K562 (cell line): ENCODE results near the gene AGTR1. TPM values are rescaled to one million over a fixed set of nuclear protein-coding genes. Genes with fewer than 3 reads are reported as not detected.

Experiments
- ATAC-seq: fragments of 200-7000 bp; cut with Tn5 transposase; 3 replicates; pipeline ENCODE4 v1.9.1; 2020; ENCODE audit warnings: moderate library complexity
- BruUV-seq: library from RNA; stranded (reverse); fragments of 400-500 nt; replicated peaks from 2 replicates; lab custom pipeline; 2021; lab: Mats Ljungman, UMichigan
- CTCF ChIA-PET: fragments of 300-600 bp; formaldehyde crosslinking; extraction: SDS; loops from one replicate; lab custom pipeline; 2021; ENCODE audit warnings: low intra/inter-chr PET ratio; lab: Yijun Ruan, JAX
- POLR2A ChIA-PET: fragments of 300-600, 350-650 bp; sonication (Branson Sonifier 250); formaldehyde crosslinking; extraction: SDS; loops from one replicate; lab custom pipeline; 2021; ENCODE audit warnings: antibody characterized with exemption, inconsistent platforms; lab: Yijun Ruan, JAX
- DNase-seq, 4 experiments: peaks; one replicate each; pipeline versions ENCODE4 v3.0.0 to v3.0.0-alpha.2; 2011 to 2018; ENCODE audit warnings: low spot score in 3 of 4, mixed read lengths in 3 of 4; ENCODE audit errors: extremely low read depth in 1 of 4
- FAIRE-seq: peaks from 2 replicates; lab custom pipeline; 2011; peaks lifted over from hg19 to GRCh38; lab: Jason Lieb, UNC
- H2AFZ ChIP-seq: 2 replicates; pipeline ENCODE4 v1.6.0; 2011; ENCODE audit warnings: low read depth, low read length, control low read depth, inconsistent platforms
- H3K27ac ChIP-seq: fragments of 200-600 bp; 3 replicates; pipeline ENCODE4 v1.8.0; 2011; ENCODE audit warnings: low read depth, mild to moderate bottlenecking, control low read depth, inconsistent platforms, low read length, moderate library complexity, mixed read lengths; ENCODE audit errors: extremely low read depth
- H3K27me3 ChIP-seq, 2 experiments: fragments of 300-600 bp in 1 of 2; 2 replicates in 1 of 2; 3 replicates in 1 of 2; pipeline versions ENCODE4 v1.6.0 to v1.8.0; 2011; ENCODE audit warnings: inconsistent platforms in 2 of 2, low read length in 2 of 2, mild to moderate bottlenecking in 1 of 2, mixed read lengths in 1 of 2, moderate library complexity in 1 of 2; ENCODE audit not compliant: control insufficient read depth in 2 of 2, insufficient read depth in 2 of 2
- H3K36me3 ChIP-seq: fragments of 300-600 bp; 3 replicates; pipeline ENCODE4 v1.8.0; 2011; ENCODE audit warnings: mild to moderate bottlenecking, low read length, inconsistent platforms; ENCODE audit not compliant: control insufficient read depth, insufficient read depth
- H3K4me1 ChIP-seq, 2 experiments: fragments of 200-600 bp in 1 of 2; replicated peaks in 1 of 2; 2 replicates in 1 of 2; 3 replicates in 1 of 2; pipeline versions ENCODE4 v1.5.1 to v1.8.0; 2011; ENCODE audit warnings: inconsistent platforms in 2 of 2, low read length in 2 of 2, mild to moderate bottlenecking in 1 of 2, mixed read lengths in 1 of 2, moderate library complexity in 1 of 2; ENCODE audit not compliant: control insufficient read depth in 2 of 2, insufficient read depth in 2 of 2
- H3K4me2 ChIP-seq: 2 replicates; pipeline ENCODE4 v1.6.1; 2011; ENCODE audit warnings: low read length, control low read depth, inconsistent platforms, mixed read lengths; ENCODE audit not compliant: insufficient read depth
- H3K4me3 ChIP-seq: fragments of 200-600 bp; sonication (generic), shearing (Covaris generic); 2 replicates; pipeline ENCODE4 v1.5.1; 2016; ENCODE audit warnings: control low read depth, inconsistent platforms
- H3K79me2 ChIP-seq: fragments of 200-600 bp; 3 replicates; pipeline ENCODE4 v1.8.0; 2011; ENCODE audit warnings: low read length, inconsistent platforms; ENCODE audit not compliant: control insufficient read depth, insufficient read depth
- H3K9ac ChIP-seq, 2 experiments: 2 replicates each; pipeline versions ENCODE4 v1.6.0 to v1.6.1; 2011; ENCODE audit warnings: low read depth in 2 of 2, low read length in 2 of 2, control low read depth in 1 of 2, inconsistent platforms in 1 of 2, mild to moderate bottlenecking in 1 of 2, mixed read lengths in 1 of 2; ENCODE audit not compliant: insufficient read depth in 1 of 2
- H3K9me1 ChIP-seq: one replicate; pipeline ENCODE4 v1.6.0; 2011; ENCODE audit warnings: inconsistent platforms, mild to moderate bottlenecking, low read length, moderate library complexity; ENCODE audit not compliant: control insufficient read depth, insufficient read depth
- H3K9me3 ChIP-seq: replicated peaks from 2 replicates; pipeline ENCODE4 v1.5.1; 2011; ENCODE audit warnings: low read depth, low read length, inconsistent platforms; ENCODE audit not compliant: control insufficient read depth, insufficient read depth
- H4K20me1 ChIP-seq: replicated peaks from 2 replicates; pipeline ENCODE4 v1.6.1; 2011; ENCODE audit warnings: low read length, inconsistent platforms, mixed read lengths; ENCODE audit not compliant: control insufficient read depth, insufficient read depth
- ARHGAP35 ChIP-seq: fragments of 450-650 bp; IDR thresholded peaks from 2 replicates; pipeline ENCODE4 v1.6.1; 2018; ENCODE audit not compliant: partially characterized antibody
- BRF1 ChIP-seq: IDR thresholded peaks from 3 replicates; pipeline ENCODE4 v1.6.1; 2011; ENCODE audit warnings: borderline replicate concordance, mild to moderate bottlenecking; ENCODE audit not compliant: insufficient read length; ENCODE audit errors: extremely low read depth
- CBX1 ChIP-seq: sonication (generic); IDR thresholded peaks from 2 replicates; pipeline ENCODE4 v1.6.1; 2016; ENCODE audit warnings: antibody characterized with exemption, low read depth, mild to moderate bottlenecking
- CBX8 ChIP-seq: fragments of 200-600 bp; sonication (generic); IDR thresholded peaks from 2 replicates; pipeline ENCODE4 v1.6.1; 2012; ENCODE audit warnings: borderline replicate concordance, mixed run types, low read depth, mild to moderate bottlenecking, moderate library complexity, mixed read lengths, low read length, control low read depth, inconsistent platforms; ENCODE audit not compliant: poor library complexity, severe bottlenecking; ENCODE audit errors: extremely low read depth
- JUN ChIP-seq, 2 experiments: sonication (generic) in 1 of 2; formaldehyde crosslinking in 1 of 2; IDR thresholded peaks; 2 replicates each; pipeline versions ENCODE4 v1.6.1 to v1.8.0; 2012 to 2022; ENCODE audit warnings: borderline replicate concordance in 2 of 2, mild to moderate bottlenecking in 2 of 2, improper control_type of control experiment in 1 of 2, low read depth in 1 of 2, low read length in 1 of 2, missing genetic modification reagents in 1 of 2
- KDM4B ChIP-seq, 2 experiments: fragments of 450-650 bp in 1 of 2; sonication (generic) in 1 of 2; IDR thresholded peaks; 2 replicates each; pipeline ENCODE4 v1.6.1; 2016 to 2017; ENCODE audit warnings: borderline replicate concordance in 2 of 2, antibody characterized with exemption in 1 of 2, low read depth in 1 of 2, mild to moderate bottlenecking in 1 of 2
- LEF1 ChIP-seq: fragments of 450-650 bp; IDR thresholded peaks from 2 replicates; pipeline ENCODE4 v1.6.1; 2016; ENCODE audit warnings: mild to moderate bottlenecking
- MYC ChIP-seq, 2 experiments: fragments of 250-450 bp in 1 of 2; sonication (Bioruptor Pico) in 1 of 2; IDR thresholded peaks; 2 replicates each; pipeline versions ENCODE4 v1.5.1 to v1.6.1; 2012 to 2021; ENCODE audit warnings: low read depth in 2 of 2, borderline replicate concordance in 1 of 2, improper control_type of control experiment in 1 of 2, low read length in 1 of 2, mild to moderate bottlenecking in 1 of 2, moderate library complexity in 1 of 2
- PPARD ChIP-seq: fragments of 250-450 bp; sonication (Bioruptor Pico); IDR thresholded peaks from 2 replicates; pipeline ENCODE4 v1.8.0; 2022; ENCODE audit warnings: inconsistent platforms, mild to moderate bottlenecking, moderate library complexity
- RBM22 ChIP-seq: fragments of 200-400 bp; formaldehyde crosslinking; IDR thresholded peaks from 2 replicates; pipeline ENCODE4 v1.6.1; 2018; ENCODE audit warnings: low read length, low read depth; ENCODE audit not compliant: poor library complexity, severe bottlenecking
- SMARCC2 ChIP-seq: fragments of 450-650 bp; IDR thresholded peaks from 2 replicates; pipeline ENCODE4 v1.6.1; 2017; ENCODE audit warnings: antibody characterized with exemption, moderate library complexity, mild to moderate bottlenecking, low read depth
- SNRNP70 ChIP-seq: fragments of 200-400 bp; formaldehyde crosslinking; optimal IDR thresholded peaks from 2 replicates; pipeline ENCODE3; 2017; ENCODE audit warnings: low read depth, low read length
- ZNF121 ChIP-seq: sonication (generic); formaldehyde crosslinking; conservative IDR thresholded peaks from 2 replicates; pipeline ENCODE4 v1.8.0; 2022; ENCODE audit warnings: missing genetic modification reagents
- ZNF133 ChIP-seq: fragments of 250-450 bp; sonication (Bioruptor Pico); IDR thresholded peaks from 2 replicates; pipeline ENCODE4 v1.4.0; 2020; ENCODE audit warnings: mild to moderate bottlenecking
- ZNF449 ChIP-seq: fragments of 250-450 bp; sonication (Bioruptor Pico); IDR thresholded peaks from 2 replicates; pipeline ENCODE4 v1.8.0; 2022; ENCODE audit warnings: moderate library complexity, mild to moderate bottlenecking, inconsistent platforms
- ZNF583 ChIP-seq: fragments of 250-450 bp; sonication (Bioruptor Pico); IDR thresholded peaks from 2 replicates; pipeline ENCODE4 v1.4.0; 2020
- in situ Hi-C: fragments of 300-500 bp; cut with MboI; formaldehyde crosslinking; loops from 4 replicates; pipeline ENCODE4 v1.15.0; 2018; ENCODE audit warnings: inconsistent platforms, mixed read lengths
- intact Hi-C: fragments of 100-400 bp; cut with micrococcal nuclease; formaldehyde crosslinking; loops from 2 replicates; pipeline ENCODE4 v1.14.2; 2022
- polyA plus RNA-seq, 8 experiments: library from polyadenylated mRNA; depleted of rRNA in 4 of 8; stranded (reverse) in 5 of 8; unstranded in 3 of 8; fragments of >200 nt; fragmentation: Nextera tagmentation in 2 of 8; fragmentation: Illumina TruSeq in 1 of 8; extraction: Ambion mirVana in 2 of 8; extraction: Trizol in 1 of 8; gene quantifications; 2 replicates each; pipeline versions ENCODE4 v1.2.1 to v1.2.3, GENCODE V29; 2011 to 2014; ENCODE audit warnings: inconsistent platforms in 1 of 8, missing spikeins in 1 of 8
- total RNA-seq, 7 experiments: library from RNA; depleted of rRNA in 6 of 7; stranded (reverse); fragments of >200 nt in 6 of 7; fragmentation: Illumina TruSeq in 2 of 7; extraction: Trizol in 2 of 7; gene quantifications; 2 replicates each; pipeline versions ENCODE4 v1.2.1 to v1.2.3, GENCODE V29; 2011 to 2021; ENCODE audit warnings: low replicate concordance in 1 of 7
- TF ChIP-seq, protein P1 (sequence below): sonication (generic); formaldehyde crosslinking; IDR thresholded peaks from 2 replicates; pipeline ENCODE4 v1.8.0; 2022; ENCODE audit warnings: missing genetic modification reagents, mild to moderate bottlenecking, borderline replicate concordance

The AGTR1 gene
- total and polyA plus RNA-seq, 9 of the 15 experiments (the other 6 are each of a cell fraction or from before 2014, with no cell fraction given), result not detected

- no peak for TF ChIP-seq BRF1
- TF ChIP-seq LEF1, result no peak
- TF ChIP-seq KDM4B (IDR thresholded peaks at IDR 0.05; ENCODE audit: borderline replicate concordance in 2 of 2, low read depth in 1 of 2), result no peak
- TF ChIP-seq ZNF449 (CRISPR knock-in tag), result no peak
- TF ChIP-seq CBX1, result no peak
- no peak for TF ChIP-seq RBM22
- no peak for TF ChIP-seq CBX8
- TF ChIP-seq JUN (IDR thresholded peaks at IDR 0.05; ENCODE audit: borderline replicate concordance, low read depth, low read length), result no peak
- TF ChIP-seq JUN (CRISPR knock-in tag; IDR thresholded peaks at IDR 0.05; ENCODE audit: borderline replicate concordance), result no peak
- no peak for TF ChIP-seq ZNF583
- no peak for TF ChIP-seq ZNF121 (CRISPR knock-in tag)
Measured at GRCh38 chr3:148659512-148659911, 38.2 kb upstream of the AGTR1 start (continued).

DNA sequence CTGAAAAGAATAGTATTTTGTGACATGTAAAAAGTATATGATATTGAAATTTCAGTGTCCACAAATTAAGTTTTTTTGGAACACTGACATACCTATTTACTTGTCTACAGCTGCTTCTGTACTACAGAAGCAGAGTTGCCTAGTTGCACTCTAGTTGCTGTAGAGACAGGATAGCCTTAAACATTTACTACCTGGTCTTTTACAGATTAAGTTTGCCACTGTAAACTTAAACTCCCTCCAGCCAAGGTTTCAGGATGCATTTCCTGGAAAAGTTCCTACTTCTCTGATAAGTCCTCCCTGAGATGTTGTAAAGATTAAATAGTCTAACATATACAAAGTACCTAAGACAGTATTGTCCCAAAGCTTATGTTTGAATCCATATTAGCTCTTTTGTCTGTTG, 17.4 kb upstream of the AGTR1 start:
- H3K27me3 ChIP-seq, result no peaks in the 10 kb centered on the region
- no peak overlapping the region for H3K9ac ChIP-seq
- H4K20me1 ChIP-seq, result no peaks in the 10 kb centered on the region
- H3K9me3 ChIP-seq, result no peaks in the 10 kb centered on the region
- no peak for DNase-seq
- no peak overlapping the region for H2AFZ ChIP-seq
- H3K79me2 ChIP-seq, result no peaks in the 10 kb centered on the region
- H3K4me1 ChIP-seq, result no peaks in the 10 kb centered on the region
- BruUV-seq, result no TSS peak
- H3K9me1 ChIP-seq, result no peaks in the 10 kb centered on the region
- H3K36me3 ChIP-seq, result no peaks in the 10 kb centered on the region
- POLR2A ChIA-PET, result no interaction called here
- CTCF ChIA-PET, result no interaction called here
- no peak overlapping the region for H3K4me2 ChIP-seq
- no peak for FAIRE-seq
- intact Hi-C loops (no loop called here), in situ Hi-C loops (no loop called here)
- no peak overlapping the region for H3K27ac ChIP-seq
- ATAC-seq, result no peak
- no peak overlapping the region for H3K4me3 ChIP-seq
- TF ChIP-seq PPARD (CRISPR knock-in tag) (no peak), SNRNP70 (no peak), ARHGAP35 (no peak), MYC (IDR thresholded peaks at IDR 0.05; ENCODE audit: low read depth, low read length) (no peak), MYC (CRISPR knock-in tag; IDR thresholded peaks at IDR 0.05; ENCODE audit: borderline replicate concordance, low read depth) (no peak), SMARCC2 (no peak), ZNF133 (CRISPR knock-in tag) (no peak)
- TF ChIP-seq, protein P1, sequence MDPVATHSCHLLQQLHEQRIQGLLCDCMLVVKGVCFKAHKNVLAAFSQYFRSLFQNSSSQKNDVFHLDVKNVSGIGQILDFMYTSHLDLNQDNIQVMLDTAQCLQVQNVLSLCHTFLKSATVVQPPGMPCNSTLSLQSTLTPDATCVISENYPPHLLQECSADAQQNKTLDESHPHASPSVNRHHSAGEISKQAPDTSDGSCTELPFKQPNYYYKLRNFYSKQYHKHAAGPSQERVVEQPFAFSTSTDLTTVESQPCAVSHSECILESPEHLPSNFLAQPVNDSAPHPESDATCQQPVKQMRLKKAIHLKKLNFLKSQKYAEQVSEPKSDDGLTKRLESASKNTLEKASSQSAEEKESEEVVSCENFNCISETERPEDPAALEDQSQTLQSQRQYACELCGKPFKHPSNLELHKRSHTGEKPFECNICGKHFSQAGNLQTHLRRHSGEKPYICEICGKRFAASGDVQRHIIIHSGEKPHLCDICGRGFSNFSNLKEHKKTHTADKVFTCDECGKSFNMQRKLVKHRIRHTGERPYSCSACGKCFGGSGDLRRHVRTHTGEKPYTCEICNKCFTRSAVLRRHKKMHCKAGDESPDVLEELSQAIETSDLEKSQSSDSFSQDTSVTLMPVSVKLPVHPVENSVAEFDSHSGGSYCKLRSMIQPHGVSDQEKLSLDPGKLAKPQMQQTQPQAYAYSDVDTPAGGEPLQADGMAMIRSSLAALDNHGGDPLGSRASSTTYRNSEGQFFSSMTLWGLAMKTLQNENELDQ (CRISPR knock-in tag), result no peak
